ENCODE results near the gene NCOA7.
"Not testable (repeated sequence)": the region's sequence is repeated elsewhere in the genome, so short reads cannot be mapped to it uniquely, and the experiment has no call there.

The NCOA7 gene

DNA sequence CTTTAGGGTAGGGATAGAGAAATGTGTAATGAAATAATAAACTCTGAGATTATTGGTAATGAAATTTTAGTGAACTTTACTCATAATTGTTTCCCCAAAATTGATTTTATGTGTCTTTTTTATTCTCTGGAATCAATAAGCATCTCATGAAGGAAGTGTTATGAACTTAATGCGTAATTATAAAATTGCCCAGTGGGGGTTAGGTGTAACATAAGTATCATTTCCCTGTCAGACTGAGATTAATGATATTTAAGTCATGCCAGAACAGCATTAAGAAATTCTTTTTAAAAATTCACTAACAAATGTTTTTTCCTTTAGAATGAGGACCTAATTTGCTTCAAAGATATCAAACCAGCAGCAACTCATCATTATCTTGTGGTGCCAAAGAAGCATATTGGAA is 175.8 kb downstream of the NCOA7 start:
- H3K27me3 ChIP-seq = no peaks in the 10 kb centered on the region
- TF ChIP-seq CTCF (IDR thresholded peaks at IDR 0.05) = no peak

GRCh38 chr6:125968493-125968892 is 177.7 kb downstream of the NCOA7 start:
- peaks cover 25% of the 10 kb centered on the region for H3K36me3 ChIP-seq
- H3K27ac ChIP-seq = no peak overlapping the region
- H3K9me3 ChIP-seq = no peaks in the 10 kb centered on the region
- no peak overlapping the region for H3K4me3 ChIP-seq (ENCODE audit: low read depth in 1 of 2, low read length in 1 of 2)
- TF ChIP-seq CTCF (IDR thresholded peaks at IDR 0.05) = no peak
- H3K4me1 ChIP-seq (ENCODE audit: control insufficient read depth in 1 of 2, insufficient read depth in 1 of 2, low read depth in 1 of 2, low read length in 1 of 2) = no peaks in the 10 kb centered on the region
- H3K27me3 ChIP-seq = no peaks in the 10 kb centered on the region

More for the DNA sequence above, 175.8 kb downstream of the NCOA7 start:
- Histone ChIP-seq H3K27ac (no peak overlapping the region), H3K4me1 (ENCODE audit: control insufficient read depth in 1 of 2, insufficient read depth in 1 of 2, low read depth in 1 of 2, low read length in 1 of 2) (no peaks in the 10 kb centered on the region), H3K4me3 (ENCODE audit: low read depth in 1 of 2, low read length in 1 of 2) (no peak overlapping the region), H3K36me3 (peaks cover 14% of the 10 kb centered on the region), H3K9me3 (no peaks in the 10 kb centered on the region)

DNA sequence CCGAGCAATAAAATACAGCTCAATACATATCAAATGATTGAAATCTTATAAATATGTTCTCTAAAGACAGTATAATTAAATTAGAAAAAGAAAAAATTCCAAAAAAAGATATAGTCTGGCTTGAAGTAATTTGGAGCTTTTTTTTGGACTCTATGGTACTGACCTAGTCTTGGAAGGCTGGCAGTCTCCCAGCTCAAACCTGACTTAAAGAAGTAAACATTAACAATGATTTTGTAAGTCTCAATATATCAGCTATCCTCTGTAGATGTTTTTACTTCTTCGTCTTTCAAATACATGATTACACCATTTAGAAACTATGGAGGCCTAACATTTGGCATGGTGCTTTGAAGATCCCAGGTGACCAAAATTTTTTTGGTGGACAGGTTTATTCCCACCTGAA is 180.0 kb downstream of the NCOA7 start:
- Histone ChIP-seq H3K27ac (no peak overlapping the region), H3K4me1 (ENCODE audit: control insufficient read depth in 1 of 2, insufficient read depth in 1 of 2, low read depth in 1 of 2, low read length in 1 of 2) (no peaks in the 10 kb centered on the region), H3K4me3 (ENCODE audit: low read depth in 1 of 2, low read length in 1 of 2) (no peak overlapping the region), H3K9me3 (no peaks in the 10 kb centered on the region), H3K36me3 (peaks cover 40% of the 10 kb centered on the region), H3K27me3 (no peaks in the 10 kb centered on the region)
- TF ChIP-seq CTCF (IDR thresholded peaks at IDR 0.05) = no peak

- not testable (repeated sequence) for H3K4me1 ChIP-seq (ENCODE audit: control insufficient read depth in 1 of 2, insufficient read depth in 1 of 2, low read depth in 1 of 2, low read length in 1 of 2); H3K27ac ChIP-seq; H3K9me3 ChIP-seq; H3K4me3 ChIP-seq (ENCODE audit: low read depth in 1 of 2, low read length in 1 of 2); H3K27me3 ChIP-seq
- H3K36me3 ChIP-seq = peaks cover 46% of the 10 kb centered on the region
Observed at GRCh38 chr6:125972478-125972877, 181.7 kb downstream of the NCOA7 start.

GRCh38 chr6:125974214-125974866 is 183.6 kb downstream of the NCOA7 start:
- peak overlapping the region; percentile 43 for H3K27ac ChIP-seq

More at GRCh38 chr6:125974214-125974866, 183.6 kb downstream of the NCOA7 start:
- no peaks in the 10 kb centered on the region for H3K4me1 ChIP-seq (ENCODE audit: control insufficient read depth in 1 of 2, insufficient read depth in 1 of 2, low read depth in 1 of 2, low read length in 1 of 2)
- TF ChIP-seq CTCF (IDR thresholded peaks at IDR 0.05) = no peak
- H3K9me3 ChIP-seq = no peaks in the 10 kb centered on the region
- no peaks in the 10 kb centered on the region for H3K27me3 ChIP-seq
- H3K36me3 ChIP-seq = peaks cover 41% of the 10 kb centered on the region
- no peak overlapping the region for H3K4me3 ChIP-seq (ENCODE audit: low read depth in 1 of 2, low read length in 1 of 2)

Data from neutrophil (primary cell).